ENCODE measurements around the gene FBXL20. TPM values are rescaled to one million over a fixed set of nuclear protein-coding genes. Genes with fewer than 3 reads are reported as not detected.

Gene FBXL20
- total and polyA plus RNA-seq, 11 donors: 3.1 to 21.9 (median 12.2) TPM

GRCh38 chr17:39225308-39225958 lies 176.0 kb downstream of the FBXL20 start, which contains the start of gene STAC2:
STAC2 (minus strand) TSS chr17:39225945; CDS start chr17:39225502, 443 bp downstream.
- intact Hi-C loops (cut with DNase I): no loop called here
- 0 to 1% (median 1%) methylated on average over 13 to 69 of the region's 71 CpGs for WGBS, 4 donors
- Histone ChIP-seq H3K36me3 (no peaks in the 10 kb centered on the region), H3K4me1 (peaks cover 0 to 22% (median 15%) of the 10 kb centered on the region in 12 donors), H3K27me3 (peaks cover 10 to 53% (median 28%) of the 10 kb centered on the region in 9 donors), H3K4me3 (peak within 1 kb of the TSS; percentile 22 to 55 (median 48)), H3K9me3 (no peaks in the 10 kb centered on the region), H3K27ac (no peak within 1 kb of the TSS)
- DNase-seq (no peak), ATAC-seq (peak in 2 of 4 donors; percentile 8 to 12)
- TF ChIP-seq POLR2A (IDR thresholded peaks at IDR 0.05) (no peak), CTCF (IDR thresholded peaks at IDR 0.05) (no peak)

GRCh38 chr17:39224778-39225307 lies 176.6 kb downstream of the FBXL20 start:
- TF ChIP-seq POLR2A (IDR thresholded peaks at IDR 0.05) (no peak), CTCF (IDR thresholded peaks at IDR 0.05) (peak in 1 of 12 donors; percentile 13)
- Histone ChIP-seq H3K27me3 (peaks cover 10 to 52% (median 28%) of the 10 kb centered on the region in 9 donors), H3K4me1 (peaks cover 0 to 23% (median 15%) of the 10 kb centered on the region in 12 donors), H3K9me3 (no peaks in the 10 kb centered on the region), H3K4me3 (peak overlapping the region; percentile 22 to 55 (median 48)), H3K27ac (no peak overlapping the region), H3K36me3 (no peaks in the 10 kb centered on the region)
- ATAC-seq (peak in 2 of 4 donors; percentile 25 to 27), DNase-seq (no peak)
- intact Hi-C loops (cut with DNase I): no loop called here
- WGBS, 4 donors: 2 to 5% (median 3%) methylated on average over 39 to 68 of the region's 68 CpGs

- H3K4me1 ChIP-seq: peaks cover 0 to 29% (median 15%) of the 10 kb centered on the region in 12 donors
- DNase-seq: no peak
- TF ChIP-seq CTCF (IDR thresholded peaks at IDR 0.05) (no peak), POLR2A (IDR thresholded peaks at IDR 0.05) (no peak)
- peak overlapping the region in 6 of 12 donors; percentile 48 to 55 (median 52) for H3K4me3 ChIP-seq
- no peak for ATAC-seq
- H3K27ac ChIP-seq: no peak overlapping the region
- no peaks in the 10 kb centered on the region for H3K9me3 ChIP-seq
- peaks cover 10 to 46% (median 28%) of the 10 kb centered on the region in 9 donors for H3K27me3 ChIP-seq
- intact Hi-C loops (cut with DNase I): no loop called here
- no peaks in the 10 kb centered on the region for H3K36me3 ChIP-seq
- WGBS, 4 donors: 43 to 58% (median 44%) methylated on average over 25 to 33 of the region's 33 CpGs
Measured at GRCh38 chr17:39223907-39224777, 177.3 kb downstream of the FBXL20 start.
